GM12874 (cell line): ENCODE measurements around the gene CALML5.

Experiments used
- TF ChIP-seq, protein P1 (sequence below): IDR thresholded peaks from 2 replicates; pipeline ENCODE4 v1.5.1; 2011; ENCODE audit warnings: low read depth, mild to moderate bottlenecking, control low read depth, low read length, moderate library complexity; ENCODE audit not compliant: insufficient read depth

Gene CALML5

DNA sequence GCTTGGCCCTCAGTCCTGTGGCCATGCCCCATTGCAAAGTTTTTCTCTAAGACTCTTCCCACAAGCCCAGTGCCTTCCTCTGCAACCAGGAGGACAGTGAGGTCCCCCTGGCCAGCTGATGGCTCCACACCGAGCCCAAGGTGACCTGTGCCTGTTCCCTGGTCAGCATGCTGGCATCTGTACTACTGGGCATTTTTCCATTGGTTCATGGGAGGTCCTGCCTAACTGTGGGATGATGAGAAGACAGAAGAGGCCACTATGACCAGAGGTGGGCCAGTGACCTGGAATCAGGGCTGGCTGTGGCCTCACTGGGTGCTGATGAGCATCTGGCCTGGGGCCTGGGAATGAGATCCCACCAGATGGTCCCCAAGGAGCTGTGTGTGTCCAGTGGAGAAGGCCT, 45.6 kb upstream of the CALML5 start:
- TF ChIP-seq, protein P1, sequence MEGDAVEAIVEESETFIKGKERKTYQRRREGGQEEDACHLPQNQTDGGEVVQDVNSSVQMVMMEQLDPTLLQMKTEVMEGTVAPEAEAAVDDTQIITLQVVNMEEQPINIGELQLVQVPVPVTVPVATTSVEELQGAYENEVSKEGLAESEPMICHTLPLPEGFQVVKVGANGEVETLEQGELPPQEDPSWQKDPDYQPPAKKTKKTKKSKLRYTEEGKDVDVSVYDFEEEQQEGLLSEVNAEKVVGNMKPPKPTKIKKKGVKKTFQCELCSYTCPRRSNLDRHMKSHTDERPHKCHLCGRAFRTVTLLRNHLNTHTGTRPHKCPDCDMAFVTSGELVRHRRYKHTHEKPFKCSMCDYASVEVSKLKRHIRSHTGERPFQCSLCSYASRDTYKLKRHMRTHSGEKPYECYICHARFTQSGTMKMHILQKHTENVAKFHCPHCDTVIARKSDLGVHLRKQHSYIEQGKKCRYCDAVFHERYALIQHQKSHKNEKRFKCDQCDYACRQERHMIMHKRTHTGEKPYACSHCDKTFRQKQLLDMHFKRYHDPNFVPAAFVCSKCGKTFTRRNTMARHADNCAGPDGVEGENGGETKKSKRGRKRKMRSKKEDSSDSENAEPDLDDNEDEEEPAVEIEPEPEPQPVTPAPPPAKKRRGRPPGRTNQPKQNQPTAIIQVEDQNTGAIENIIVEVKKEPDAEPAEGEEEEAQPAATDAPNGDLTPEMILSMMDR, result no peak

DNA sequence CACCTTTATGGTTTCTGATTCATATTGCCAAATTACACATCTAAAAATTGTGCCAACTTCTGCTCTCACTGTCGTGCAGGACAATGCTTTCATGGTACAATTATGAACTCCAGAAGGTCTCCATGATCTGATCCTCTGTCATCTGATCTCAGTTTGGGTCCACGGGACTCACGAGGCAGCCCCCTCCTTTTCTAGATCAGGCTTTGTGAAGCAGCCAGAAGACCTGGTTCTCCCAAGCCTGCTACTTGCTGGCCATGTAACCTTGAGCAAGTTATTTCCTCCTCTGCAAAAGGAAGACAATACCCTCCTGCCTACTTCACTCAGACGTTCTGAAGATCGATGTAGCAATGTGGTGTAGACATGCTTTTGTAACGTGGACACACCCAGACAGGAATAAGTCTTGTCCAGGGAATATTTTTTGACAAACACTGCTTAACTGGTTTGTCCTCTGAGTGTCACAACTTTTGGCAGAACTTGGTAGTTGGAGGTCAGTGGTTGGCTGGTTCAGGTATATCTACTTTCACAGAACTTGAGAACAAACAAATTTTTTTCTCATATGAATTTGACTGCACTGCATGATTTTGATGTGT, 44.9 kb upstream of the CALML5 start:
- TF ChIP-seq, protein P1, result no peak

DNA sequence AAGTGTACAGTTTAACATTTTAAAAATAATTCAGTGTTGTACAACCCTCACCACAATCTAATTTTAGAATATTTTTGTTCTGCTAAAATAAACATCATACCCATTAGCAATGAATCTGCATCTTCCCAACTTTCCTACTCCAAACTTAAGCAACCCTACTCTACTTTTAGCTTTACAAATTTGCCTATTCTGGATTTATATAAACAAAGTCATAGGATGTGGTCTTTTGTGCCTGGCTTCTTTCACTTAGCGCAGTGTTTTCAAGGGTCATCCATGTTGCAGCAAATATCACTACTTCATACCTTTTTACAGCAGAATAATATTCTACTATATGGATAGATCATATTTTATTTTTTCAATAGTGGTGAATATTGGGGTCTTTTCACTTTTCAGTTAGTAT, 44.3 kb upstream of the CALML5 start:
- TF ChIP-seq, protein P1, result no peak

DNA sequence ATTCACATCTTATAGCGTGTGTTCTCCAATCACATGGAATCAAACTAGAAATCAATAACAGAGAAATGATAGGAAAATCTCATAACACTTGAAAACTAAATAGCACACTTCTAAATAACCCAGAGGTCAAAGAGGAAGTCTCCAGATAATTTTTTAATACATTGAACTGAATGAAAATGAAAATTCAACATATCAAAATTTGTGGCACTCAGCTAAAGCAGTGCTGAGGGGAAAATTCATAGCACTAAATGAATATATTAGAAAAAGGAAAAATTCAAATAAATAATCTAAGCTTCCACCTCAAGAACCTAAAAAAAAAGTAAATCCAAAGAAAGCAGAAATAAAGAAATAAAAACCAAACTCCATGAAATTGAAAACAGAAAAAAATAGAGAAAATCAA, 42.7 kb upstream of the CALML5 start:
- TF ChIP-seq, protein P1, result no peak

DNA sequence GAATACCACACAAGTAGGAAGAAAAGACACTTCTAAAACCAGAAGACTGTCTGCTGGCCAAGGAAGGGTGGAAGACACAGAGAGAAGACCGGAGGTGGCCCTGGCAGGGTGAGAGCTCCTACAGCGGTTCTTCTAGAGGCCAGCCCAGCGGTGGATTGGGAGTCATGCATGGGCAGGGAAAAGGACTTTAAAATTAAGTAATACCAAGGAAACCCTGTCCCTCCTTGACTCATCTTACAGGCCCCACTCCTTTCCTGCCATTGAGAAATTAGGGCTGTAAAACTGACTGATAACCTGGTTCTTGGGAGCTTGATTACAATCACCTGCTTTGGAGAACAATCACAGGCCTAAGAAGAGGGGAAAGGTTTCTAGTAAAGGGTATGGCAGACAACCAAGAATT, 41.5 kb upstream of the CALML5 start:
- TF ChIP-seq, protein P1, result no peak

DNA sequence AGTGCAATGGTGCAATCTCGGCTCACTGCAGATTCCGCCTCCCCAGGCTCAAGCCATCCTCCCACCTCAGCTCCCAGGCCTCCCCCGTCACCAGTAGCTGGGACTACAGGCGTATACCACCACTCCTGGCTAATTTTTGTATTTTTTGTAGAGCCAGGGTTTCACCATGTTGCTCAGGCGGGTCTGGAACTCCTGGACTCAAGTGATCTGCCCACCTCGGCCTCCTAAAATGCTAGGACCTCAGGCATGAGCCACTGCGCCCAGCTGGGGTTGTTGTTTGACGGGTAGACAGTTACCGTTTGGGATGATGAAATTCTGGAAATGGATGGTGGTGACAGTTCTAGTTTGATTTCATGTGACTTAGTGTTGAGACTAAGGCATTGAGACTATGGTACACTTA, 40.7 kb upstream of the CALML5 start:
- TF ChIP-seq, protein P1, result no peak

DNA sequence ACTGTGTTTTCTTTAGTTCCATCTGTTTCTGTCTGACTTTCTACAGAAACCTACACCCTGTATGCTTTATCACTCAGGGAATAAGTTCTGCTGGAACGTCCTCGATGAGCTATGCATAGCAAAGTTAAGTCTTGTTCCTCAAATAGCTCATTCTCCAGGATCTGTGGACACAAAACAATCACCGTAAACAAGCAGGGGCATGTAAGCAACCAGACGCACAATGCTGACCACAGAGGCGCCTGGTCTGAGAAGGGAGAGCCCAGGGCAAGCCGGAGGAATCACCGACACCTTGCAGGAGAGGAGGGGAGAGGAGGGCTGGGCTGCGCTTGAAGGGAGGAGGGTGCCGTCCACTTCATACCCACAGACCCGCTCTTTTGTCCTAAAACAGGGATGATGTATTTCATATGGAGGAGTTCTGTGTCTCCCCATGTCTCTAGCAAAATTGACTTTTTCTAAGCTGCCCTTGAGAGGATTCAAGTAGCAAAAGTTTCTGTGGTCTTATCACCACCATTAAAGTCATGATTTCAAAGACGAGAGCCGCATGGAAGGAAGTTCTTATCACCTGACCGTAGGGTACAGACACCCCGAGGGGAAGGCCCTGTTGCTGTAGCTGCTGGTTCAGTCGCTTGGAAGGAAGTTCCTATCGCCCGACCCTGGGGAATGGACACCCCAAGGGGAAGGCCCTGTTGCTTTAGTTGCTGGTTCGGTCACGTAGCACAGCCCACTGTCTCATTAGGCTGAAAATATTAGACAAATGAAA, 39.7 kb upstream of the CALML5 start:
- TF ChIP-seq, protein P1, result no peak
